Esophagus muscularis mucosa (tissue), 4 donors: ENCODE results near the gene POLA2. TPM values are rescaled to one million over a fixed set of nuclear protein-coding genes. Genes with fewer than 3 reads are reported as not detected.
A peak's percentile ranks its signal among the peaks of the same experiment; 100 is the strongest.

Experiments
- DNase-seq: peaks from one replicate; pipeline ENCODE4 v3.0.0-alpha.2; 2017; ENCODE audit errors: extremely low spot score
- H3K27ac ChIP-seq, 4 donors: fragments of 200-600 bp; sonication (generic); replicated peaks in 1 of 4; 1 replicate in 3 of 4; 2 replicates in 1 of 4; pipeline ENCODE4 v1.5.1; 2016 to 2019; ENCODE audit warnings: mild to moderate bottlenecking in 1 of 4
- H3K27me3 ChIP-seq, 4 donors: fragments of 200-600 bp; sonication (generic); one replicate each; pipeline versions ENCODE4 v1.5.1 to v1.6.0; 2016 to 2019
- H3K36me3 ChIP-seq, 4 donors: fragments of 200-600 bp; sonication (generic); one replicate each; pipeline ENCODE4 v1.5.1; 2016 to 2019
- H3K4me1 ChIP-seq, 4 donors: fragments of 200-600 bp; sonication (generic); one replicate each; pipeline ENCODE4 v1.5.1; 2016 to 2019
- H3K4me3 ChIP-seq, 4 donors: fragments of 200-600 bp; sonication (generic); 1 replicate in 2 of 4; 2 replicates in 2 of 4; pipeline ENCODE4 v1.5.1; 2016 to 2019; ENCODE audit warnings: mild to moderate bottlenecking in 4 of 4, moderate library complexity in 1 of 4
- H3K9me3 ChIP-seq, 4 donors: fragments of 200-600 bp; sonication (generic); 1 replicate in 3 of 4; 2 replicates in 1 of 4; pipeline ENCODE4 v1.5.1; 2016 to 2019
- EP300 ChIP-seq: sonication (generic); formaldehyde crosslinking; IDR thresholded peaks from one replicate; pipeline ENCODE4 v1.6.1; 2017; ENCODE audit warnings: antibody characterized with exemption
- POLR2A ChIP-seq: fragments of 450-650 bp; IDR thresholded peaks from one replicate; pipeline ENCODE4 v1.6.1; 2017; ENCODE audit warnings: antibody characterized with exemption, moderate library complexity, mild to moderate bottlenecking, low read depth
- POLR2AphosphoS5 ChIP-seq, 2 donors: sonication (generic); formaldehyde crosslinking; IDR thresholded peaks; one replicate each; pipeline ENCODE4 v1.6.1; 2017; ENCODE audit warnings: antibody characterized with exemption in 2 of 2
- WGBS: methylation state at CpG from one replicate; pipeline ENCODE4 v1.1.5; 2018; 5-methylcytosine and 5-hydroxymethylcytosine counted together
- intact Hi-C: fragments of 100-400 bp; cut with DNase I; formaldehyde crosslinking; loops from one replicate; pipeline ENCODE4 v1.15.1; 2023
- total RNA-seq, 4 donors: library from RNA; depleted of rRNA; stranded (reverse); fragments of >200 nt; gene quantifications; one replicate each; pipeline versions ENCODE4 v1.1.0 to v1.2.1, GENCODE V29; 2016
- TF ChIP-seq, protein P1 (sequence below), 3 experiments: fragments of 200-600 bp in 2 of 3; fragments of 450-650 bp in 1 of 3; sonication (generic) in 2 of 3; IDR thresholded peaks; one replicate each; pipeline ENCODE4 v1.5.1; 2017 to 2019; ENCODE audit warnings: antibody characterized with exemption in 3 of 3, mild to moderate bottlenecking in 2 of 3, moderate library complexity in 1 of 3

The POLA2 gene
- total RNA-seq, 4 donors from 2014 or later: 14.7 to 26.6 (median 17.3) TPM

DNA sequence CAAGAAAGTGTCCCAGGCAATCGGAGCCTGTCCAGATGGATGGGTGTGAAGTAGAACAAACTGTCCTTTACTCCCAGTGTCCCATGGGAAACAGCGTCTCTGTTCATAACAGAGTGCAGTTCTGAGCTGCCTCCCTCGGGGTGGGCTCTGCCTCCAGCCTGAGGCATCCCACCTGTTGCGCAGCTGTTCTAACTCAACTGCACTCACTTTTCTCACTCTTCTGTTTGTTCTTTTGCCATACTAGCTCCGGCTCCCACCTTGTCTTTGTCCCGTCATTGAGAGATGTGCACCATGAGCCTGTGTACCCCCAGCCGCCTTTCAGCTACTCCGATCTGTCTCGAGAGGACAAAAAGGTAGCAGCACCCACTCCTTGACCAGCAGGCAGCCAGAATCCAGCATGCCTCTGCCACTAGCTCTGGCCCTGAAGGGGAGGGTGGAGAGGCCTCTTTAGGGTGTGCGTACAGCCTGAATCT, 32.2 kb downstream of the POLA2 start:
- intact Hi-C loops: no loop called here
- no peak for DNase-seq
- peaks cover 84 to 100% (median 100%) of the 10 kb centered on the region in 4 donors for H3K4me1 ChIP-seq

DNA sequence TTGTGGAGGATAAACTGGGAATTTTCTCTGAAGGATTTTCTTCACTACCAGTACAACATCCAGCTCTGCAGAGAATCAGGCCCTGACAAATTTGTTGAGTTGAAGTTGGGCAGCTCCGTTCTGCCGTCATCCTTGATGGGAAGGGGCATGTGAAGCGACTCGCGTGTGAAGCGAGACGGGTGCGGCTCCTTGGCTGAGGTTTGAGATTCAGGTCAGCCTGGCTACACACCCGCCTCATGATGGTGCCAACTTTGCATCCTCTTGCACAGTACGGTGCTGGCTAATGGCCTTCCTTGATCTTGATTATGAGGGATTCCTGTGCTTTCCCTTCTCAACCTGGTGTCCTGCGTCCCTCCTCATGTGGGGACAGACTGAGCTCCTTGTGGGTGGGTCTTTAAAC, 33.2 kb downstream of the POLA2 start:
- peak overlapping the region in 2 of 4 donors; percentile 40 to 42 for H3K4me3 ChIP-seq
- WGBS: 83% methylated on average over 11 of the region's 11 CpGs
- H3K9me3 ChIP-seq: no peaks in the 10 kb centered on the region
- H3K36me3 ChIP-seq: peaks cover 0 to 28% (median 12%) of the 10 kb centered on the region in 4 donors
- no peaks in the 10 kb centered on the region for H3K27me3 ChIP-seq
- TF ChIP-seq POLR2AphosphoS5 (IDR thresholded peaks at IDR 0.05) (no peak), EP300 (no peak), POLR2A (no peak)
- TF ChIP-seq, protein P1, sequence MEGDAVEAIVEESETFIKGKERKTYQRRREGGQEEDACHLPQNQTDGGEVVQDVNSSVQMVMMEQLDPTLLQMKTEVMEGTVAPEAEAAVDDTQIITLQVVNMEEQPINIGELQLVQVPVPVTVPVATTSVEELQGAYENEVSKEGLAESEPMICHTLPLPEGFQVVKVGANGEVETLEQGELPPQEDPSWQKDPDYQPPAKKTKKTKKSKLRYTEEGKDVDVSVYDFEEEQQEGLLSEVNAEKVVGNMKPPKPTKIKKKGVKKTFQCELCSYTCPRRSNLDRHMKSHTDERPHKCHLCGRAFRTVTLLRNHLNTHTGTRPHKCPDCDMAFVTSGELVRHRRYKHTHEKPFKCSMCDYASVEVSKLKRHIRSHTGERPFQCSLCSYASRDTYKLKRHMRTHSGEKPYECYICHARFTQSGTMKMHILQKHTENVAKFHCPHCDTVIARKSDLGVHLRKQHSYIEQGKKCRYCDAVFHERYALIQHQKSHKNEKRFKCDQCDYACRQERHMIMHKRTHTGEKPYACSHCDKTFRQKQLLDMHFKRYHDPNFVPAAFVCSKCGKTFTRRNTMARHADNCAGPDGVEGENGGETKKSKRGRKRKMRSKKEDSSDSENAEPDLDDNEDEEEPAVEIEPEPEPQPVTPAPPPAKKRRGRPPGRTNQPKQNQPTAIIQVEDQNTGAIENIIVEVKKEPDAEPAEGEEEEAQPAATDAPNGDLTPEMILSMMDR (IDR thresholded peaks at IDR 0.05): no peak
- intact Hi-C loops: no loop called here
- peak overlapping the region; percentile 92 to 97 (median 94) for H3K27ac ChIP-seq
- no peak for DNase-seq
- H3K4me1 ChIP-seq: peaks cover 89 to 100% (median 100%) of the 10 kb centered on the region in 4 donors

More for the DNA sequence above, 32.2 kb downstream of the POLA2 start:
- TF ChIP-seq, protein P1 (IDR thresholded peaks at IDR 0.05): no peak
- TF ChIP-seq POLR2A (no peak), POLR2AphosphoS5 (IDR thresholded peaks at IDR 0.05) (peak; percentile 94 to 95), EP300 (peak; percentile 50)
- H3K4me3 ChIP-seq: peak overlapping the region; percentile 20 to 42 (median 36)
- WGBS: 54% methylated on average over 10 of the region's 10 CpGs
- peaks cover 0 to 28% (median 12%) of the 10 kb centered on the region in 4 donors for H3K36me3 ChIP-seq
- H3K9me3 ChIP-seq: no peaks in the 10 kb centered on the region
- H3K27me3 ChIP-seq: no peaks in the 10 kb centered on the region
- peak overlapping the region; percentile 92 to 97 (median 94) for H3K27ac ChIP-seq

DNA sequence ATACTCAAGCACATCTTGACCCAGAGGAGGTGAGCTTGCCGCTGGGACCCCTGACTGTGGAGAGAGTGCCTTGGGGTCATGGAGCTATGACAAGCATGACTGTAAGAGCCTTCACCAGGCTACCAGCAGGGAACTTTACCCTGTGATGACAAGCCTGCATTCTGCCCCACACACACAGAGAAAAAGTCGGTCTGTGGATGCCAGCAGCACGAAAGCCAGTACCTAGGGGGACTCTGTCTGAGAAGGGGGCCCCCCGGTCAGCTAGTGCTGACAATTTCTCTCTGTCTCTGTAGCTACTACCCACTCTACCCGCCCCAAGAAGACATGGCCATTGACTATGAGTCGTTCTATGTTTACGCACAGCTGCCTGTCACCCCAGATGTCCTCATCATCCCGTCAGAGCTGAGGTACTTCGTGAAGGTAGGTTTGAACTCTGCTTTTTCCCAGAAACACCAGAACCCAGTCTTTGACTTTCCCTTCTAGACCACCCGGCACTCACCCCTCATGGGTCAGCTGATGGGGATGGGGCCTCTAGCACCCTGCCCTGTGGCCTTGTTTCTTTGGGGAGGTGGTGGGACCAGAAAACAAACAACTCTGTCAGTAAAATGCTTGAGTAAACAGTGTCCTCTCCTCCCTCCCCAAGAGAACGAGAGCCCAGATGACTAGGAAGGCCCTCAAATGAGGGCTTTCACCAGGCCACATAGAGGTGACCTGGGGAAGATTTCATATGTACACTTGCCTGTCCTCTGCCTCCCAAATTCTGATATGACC, 34.0 kb downstream of the POLA2 start:
- no peaks in the 10 kb centered on the region for H3K27me3 ChIP-seq
- intact Hi-C loops: no loop called here
- H3K4me1 ChIP-seq: peaks cover 81 to 95% (median 95%) of the 10 kb centered on the region in 4 donors
- H3K9me3 ChIP-seq: no peaks in the 10 kb centered on the region
- DNase-seq: no peak
- peaks cover 0 to 28% (median 12%) of the 10 kb centered on the region in 4 donors for H3K36me3 ChIP-seq
- TF ChIP-seq, protein P1 (IDR thresholded peaks at IDR 0.05): no peak
- TF ChIP-seq EP300 (no peak), POLR2AphosphoS5 (IDR thresholded peaks at IDR 0.05) (no peak), POLR2A (no peak)
- 87% methylated on average over 11 of the region's 11 CpGs for WGBS
- H3K4me3 ChIP-seq: peak overlapping the region in 1 of 4 donors; percentile 3
- H3K27ac ChIP-seq: peak overlapping the region; percentile 92 to 97 (median 94)

DNA sequence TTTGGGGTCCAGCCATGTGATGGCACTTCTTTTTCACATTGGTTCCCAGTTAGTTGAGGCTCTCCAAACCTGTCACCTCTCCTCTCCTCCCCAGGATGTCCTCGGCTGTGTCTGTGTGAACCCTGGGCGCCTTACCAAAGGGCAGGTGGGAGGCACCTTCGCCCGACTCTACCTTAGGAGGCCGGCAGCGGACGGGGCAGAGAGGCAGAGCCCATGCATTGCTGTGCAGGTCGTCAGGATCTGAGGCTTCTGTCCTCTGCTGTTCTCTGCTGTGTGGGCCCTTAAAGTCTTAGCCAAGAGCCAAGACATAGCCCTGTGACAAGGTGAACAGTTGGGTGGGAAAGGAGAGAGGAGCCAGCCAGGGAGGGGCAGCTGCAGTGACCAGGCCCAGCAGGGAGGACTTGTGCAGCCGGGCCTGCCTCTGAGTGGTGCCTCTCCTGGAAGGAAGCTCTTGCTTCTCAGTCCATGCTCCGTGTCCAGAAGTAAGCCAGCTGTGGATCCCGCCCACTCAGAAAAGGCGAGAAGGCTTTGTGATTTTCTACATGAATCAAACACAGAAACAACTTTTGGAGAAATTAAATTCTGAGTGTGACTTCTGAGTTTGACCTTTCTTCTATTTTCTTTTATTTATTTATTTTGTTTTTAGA, 35.4 kb downstream of the POLA2 start:
- DNase-seq: no peak
- H3K4me3 ChIP-seq: no peak overlapping the region
- H3K27ac ChIP-seq: peak overlapping the region; percentile 92 to 97 (median 94)
- H3K27me3 ChIP-seq: no peaks in the 10 kb centered on the region
- H3K36me3 ChIP-seq: peaks cover 0 to 28% (median 12%) of the 10 kb centered on the region in 4 donors
- no peaks in the 10 kb centered on the region for H3K9me3 ChIP-seq
- H3K4me1 ChIP-seq: peaks cover 78 to 95% (median 92%) of the 10 kb centered on the region in 4 donors
- intact Hi-C loops: no loop called here
- TF ChIP-seq, protein P1 (IDR thresholded peaks at IDR 0.05): no peak
- TF ChIP-seq POLR2AphosphoS5 (IDR thresholded peaks at IDR 0.05): peak in 1 of 2 donors; percentile 41
- WGBS: 86% methylated on average over 12 of the region's 12 CpGs
